ENCODE measurements around the gene ADAMTS18.
"Not testable (repeated sequence)": the region's sequence is repeated elsewhere in the genome, so short reads cannot be mapped to it uniquely, and the experiment has no call there.

The ADAMTS18 gene

GRCh38 chr16:77290451-77291115 is 144.3 kb downstream of the ADAMTS18 start:
- DNase-seq (ENCODE audit: insufficient read length, low spot score) (no peak), FAIRE-seq (no peak)
- no peak for TF ChIP-seq CTCF (IDR thresholded peaks at IDR 0.05; ENCODE audit: insufficient read depth, missing control alignments)

DNA sequence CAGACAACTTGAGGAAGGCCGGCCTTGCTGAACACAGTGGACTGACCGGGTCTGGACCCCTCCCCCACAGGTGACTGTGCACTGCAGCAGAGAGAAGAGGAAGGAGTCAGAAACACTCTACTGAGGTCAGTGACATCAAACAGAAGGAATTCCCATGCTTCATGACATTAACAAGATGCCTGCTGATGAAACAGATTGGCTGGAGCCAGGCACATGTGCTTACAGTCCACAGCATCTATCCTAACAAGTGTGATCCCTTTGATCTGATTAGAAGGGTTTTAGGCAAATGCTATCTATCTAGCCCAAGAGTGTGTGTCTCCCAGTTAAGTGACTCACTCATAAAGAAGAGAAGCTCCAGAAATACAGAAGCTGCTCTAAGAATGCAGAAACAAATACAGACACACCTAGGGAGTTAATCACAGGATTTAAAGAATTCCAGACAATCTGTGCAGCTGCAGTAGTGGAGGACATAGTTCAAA is 145.5 kb downstream of the ADAMTS18 start:
- DNase-seq (ENCODE audit: insufficient read length, low spot score) (no peak), FAIRE-seq (no peak)
- no peak for TF ChIP-seq CTCF (IDR thresholded peaks at IDR 0.05; ENCODE audit: insufficient read depth, missing control alignments)

- FAIRE-seq (no peak), DNase-seq (ENCODE audit: insufficient read length, low spot score) (no peak)
- TF ChIP-seq CTCF (IDR thresholded peaks at IDR 0.05; ENCODE audit: insufficient read depth, missing control alignments): no peak
Measured at GRCh38 chr16:77288222-77288621, 146.6 kb downstream of the ADAMTS18 start.

DNA sequence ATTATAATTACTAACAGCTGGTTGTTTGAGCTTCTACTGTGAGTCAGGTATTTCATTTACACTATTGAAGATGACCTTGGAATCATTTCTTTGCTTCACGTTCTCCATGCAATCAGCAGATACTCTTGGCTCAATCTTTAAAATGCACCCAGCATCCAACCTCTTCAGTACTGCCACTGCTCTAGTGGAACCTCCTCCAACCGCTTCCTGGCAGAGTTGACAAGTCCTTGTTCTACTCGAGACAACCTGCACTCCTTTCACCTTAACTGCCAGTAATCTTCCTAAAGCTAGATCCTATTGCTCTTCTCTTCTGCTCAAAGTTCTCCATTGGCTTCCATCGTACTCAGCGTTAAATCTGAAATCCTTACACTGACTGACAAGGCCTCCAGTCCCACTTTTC is 149.2 kb downstream of the ADAMTS18 start:
- FAIRE-seq: no peak

DNA sequence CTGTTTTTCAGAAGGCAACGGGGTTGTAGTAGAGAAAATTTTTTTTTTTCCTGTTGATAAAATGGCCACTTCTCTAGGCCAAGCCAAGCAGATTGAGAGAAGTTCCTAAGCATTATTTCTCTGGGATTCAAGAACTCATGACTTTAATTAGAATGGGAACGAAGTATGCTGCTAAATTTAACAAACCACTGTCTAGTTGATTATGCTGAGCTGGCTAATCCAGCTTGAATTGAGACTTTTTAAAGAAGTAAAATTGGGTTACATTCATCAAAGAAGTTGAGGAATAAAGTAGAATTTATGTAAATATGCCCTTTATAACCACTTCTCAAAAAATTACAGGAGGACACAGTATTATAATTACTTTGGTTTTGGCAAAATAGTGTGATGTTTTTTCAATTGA is 152.5 kb downstream of the ADAMTS18 start:
- FAIRE-seq (no peak), DNase-seq (ENCODE audit: insufficient read length, low spot score) (no peak)
- TF ChIP-seq CTCF (IDR thresholded peaks at IDR 0.05; ENCODE audit: insufficient read depth, missing control alignments): no peak

More for the DNA sequence above, 149.2 kb downstream of the ADAMTS18 start:
- no peak for DNase-seq (ENCODE audit: insufficient read length, low spot score)
- TF ChIP-seq CTCF (IDR thresholded peaks at IDR 0.05; ENCODE audit: insufficient read depth, missing control alignments): no peak

DNA sequence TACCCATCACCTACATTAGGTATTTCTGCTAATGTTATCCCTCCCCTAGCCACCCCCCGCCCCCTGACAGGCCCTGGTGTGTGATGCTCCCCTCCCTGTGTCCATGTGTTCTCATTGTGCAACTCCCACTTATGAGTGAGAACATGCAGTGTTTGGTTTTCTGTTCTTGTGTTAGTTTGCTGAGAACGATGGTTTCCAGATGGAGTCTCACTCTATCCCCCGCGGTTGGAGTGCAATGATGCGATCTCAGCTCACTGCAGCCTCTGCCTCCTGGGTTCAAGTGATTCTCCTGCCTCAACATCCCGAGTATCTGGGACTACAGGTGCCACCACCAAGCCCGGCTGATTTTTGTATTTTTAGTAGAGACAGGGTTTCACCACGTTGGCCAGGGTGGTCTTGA is 155.5 kb downstream of the ADAMTS18 start:
- not testable (repeated sequence) for FAIRE-seq; DNase-seq (ENCODE audit: insufficient read length, low spot score)

GRCh38 chr16:77277571-77277970 is 157.3 kb downstream of the ADAMTS18 start:
- no peak for FAIRE-seq
- TF ChIP-seq CTCF (IDR thresholded peaks at IDR 0.05; ENCODE audit: insufficient read depth, missing control alignments): no peak
- no peak for DNase-seq (ENCODE audit: insufficient read length, low spot score)

All from D721Med (cell line).